Measurements from ENCODE around the gene DMKN. TPM values are rescaled to one million over a fixed set of nuclear protein-coding genes. Genes with fewer than 3 reads are reported as not detected.

DMKN gene
- total and polyA plus RNA-seq, 9 of the 15 experiments (the other 6 are each of a cell fraction or from before 2014, with no cell fraction given) = 0.36 to 0.53 TPM; not detected in 7

GRCh38 chr19:35552534-35553384 is 39.3 kb upstream of the DMKN start:
- Histone ChIP-seq H2AFZ (ENCODE audit: low read depth, low read length) (no peak overlapping the region), H3K27ac (ENCODE audit: extremely low read depth, low read depth, low read length) (no peak overlapping the region), H3K9me3 (replicated peaks; ENCODE audit: control insufficient read depth, insufficient read depth, low read depth, low read length) (no peaks in the 10 kb centered on the region; the same call in 1 of the 2 replicates), H3K4me3 (no peak overlapping the region), H3K9me1 (ENCODE audit: control insufficient read depth, insufficient read depth, low read length) (peaks cover 6% of the 10 kb centered on the region), H3K4me2 (ENCODE audit: insufficient read depth, low read length) (no peak overlapping the region), H3K4me1 (replicated peaks in 1 of 2; ENCODE audit: control insufficient read depth in 2 of 2, insufficient read depth in 2 of 2, low read length in 2 of 2) (peaks cover 4 to 40% of the 10 kb centered on the region in 2 experiments; a peak in 3 of 5 replicates), H4K20me1 (replicated peaks; ENCODE audit: control insufficient read depth, insufficient read depth, low read length) (peaks cover 9% of the 10 kb centered on the region), H3K27me3 (ENCODE audit: control insufficient read depth in 2 of 2, insufficient read depth in 2 of 2, low read length in 2 of 2) (peaks cover 0 to 11% of the 10 kb centered on the region in 2 experiments; a peak in 3 of 5 replicates), H3K9ac (ENCODE audit: insufficient read depth in 1 of 2, low read depth in 2 of 2, low read length in 2 of 2) (peak overlapping the region in 1 of 2 experiments; percentile 61; a peak in 1 of 4 replicates), H3K79me2 (ENCODE audit: control insufficient read depth, insufficient read depth, low read length) (no peaks in the 10 kb centered on the region), H3K36me3 (ENCODE audit: control insufficient read depth, insufficient read depth, low read length) (peaks cover 18% of the 10 kb centered on the region; the same call in 2 of the 3 replicates)
- ChIA-PET POLR2A (no interaction called here), CTCF (ENCODE audit: low intra/inter-chr PET ratio) (no interaction called here)
- ATAC-seq = no peak
- BruUV-seq (replicated peaks) = no TSS peak
- DNase-seq (ENCODE audit: extremely low read depth in 1 of 4, low spot score in 3 of 4) = no peak
- TF ChIP-seq NR2C1 (IDR thresholded peaks at IDR 0.05) = peak; percentile 28; the same call in 1 of the 2 replicates
- peak; percentile 39; the same call in 1 of the 2 replicates for TF ChIP-seq NR2C1 (tag; IDR thresholded peaks at IDR 0.05)
- TF ChIP-seq TRIM25 (IDR thresholded peaks at IDR 0.05; ENCODE audit: borderline replicate concordance) = no peak
- no peak for TF ChIP-seq ZNF212 (CRISPR knock-in tag; IDR thresholded peaks at IDR 0.05)
- TF ChIP-seq ZNF263 (CRISPR knock-in tag; IDR thresholded peaks at IDR 0.05; ENCODE audit: borderline replicate concordance) = peak; percentile 49; the same call in 1 of the 2 replicates
- no peak for TF ChIP-seq ZNF449 (CRISPR knock-in tag; IDR thresholded peaks at IDR 0.05)
- peak; percentile 55 for TF ChIP-seq RBM25 (IDR thresholded peaks at IDR 0.05; ENCODE audit: low read depth, low read length, severe bottlenecking)
- no peak for TF ChIP-seq NFATC3 (IDR thresholded peaks at IDR 0.05)
- intact Hi-C loops (cut with micrococcal nuclease) (no loop called here), in situ Hi-C loops (cut with MboI) (no loop called here)
- WGBS (ENCODE audit: insufficient coverage, low coverage, missing lambda C conversion rate) = 33% methylated on average over 10 of the region's 13 CpGs
- no peak for FAIRE-seq
